K562 (cell line): Measurements from ENCODE around the gene PPM1F. TPM values are rescaled to one million over a fixed set of nuclear protein-coding genes. Genes with fewer than 3 reads are reported as not detected.

Experiments used
- BMI1 ChIP-seq: fragments of 150-350 bp; IDR thresholded peaks from 2 replicates; pipeline ENCODE4 v1.6.1; 2014; ENCODE audit warnings: low read length
- CBX3 ChIP-seq, 2 experiments: IDR thresholded peaks; 1 replicate in 1 of 2; 2 replicates in 1 of 2; pipeline ENCODE4 v1.6.1; 2012; ENCODE audit warnings: inconsistent platforms in 2 of 2, low read length in 2 of 2, borderline replicate concordance in 1 of 2, control low read depth in 1 of 2
- FIP1L1 ChIP-seq: fragments of 200-400 bp; formaldehyde crosslinking; IDR thresholded peaks from 2 replicates; pipeline ENCODE4 v1.6.1; 2018; ENCODE audit warnings: mild to moderate bottlenecking, low read depth, low read length; ENCODE audit not compliant: poor library complexity, severe bottlenecking
- KLF1 ChIP-seq: fragments of 450-650 bp; IDR thresholded peaks from 2 replicates; pipeline ENCODE4 v1.6.1; 2016; ENCODE audit warnings: missing genetic modification characterization, missing compliant biosample characterization
- NEUROD1 ChIP-seq: fragments of 150-350 bp; IDR thresholded peaks from 2 replicates; pipeline ENCODE4 v1.6.1; 2014; ENCODE audit warnings: borderline replicate concordance, low read length, low read depth; ENCODE audit not compliant: partially characterized antibody
- NRF1 ChIP-seq, 2 experiments: fragments of 450-650 bp; IDR thresholded peaks in 1 of 2; conservative IDR thresholded peaks in 1 of 2; 2 replicates each; pipeline ENCODE4 v1.6.1; 2014; ENCODE audit warnings: mild to moderate bottlenecking in 2 of 2
- RAD21 ChIP-seq, 2 experiments: fragments of 250-450 bp in 1 of 2; fragments of 450-650 bp in 1 of 2; sonication (Bioruptor Pico) in 1 of 2; formaldehyde crosslinking in 1 of 2; IDR thresholded peaks in 1 of 2; conservative IDR thresholded peaks in 1 of 2; 2 replicates each; pipeline versions ENCODE4 v1.4.0 to v1.8.0; 2020 to 2022; ENCODE audit warnings: mild to moderate bottlenecking in 2 of 2, moderate library complexity in 1 of 2
- SLC30A9 ChIP-seq: fragments of 250-450 bp; sonication (Bioruptor Pico); IDR thresholded peaks from 2 replicates; pipeline ENCODE4 v1.8.0; 2022; ENCODE audit warnings: mild to moderate bottlenecking, moderate library complexity
- SMC3 ChIP-seq: conservative IDR thresholded peaks from 2 replicates; pipeline ENCODE4 v1.6.1; 2011; ENCODE audit warnings: low read depth, low read length, improper control_type of control experiment; ENCODE audit not compliant: insufficient read depth
- ZBTB1 ChIP-seq: sonication (generic); formaldehyde crosslinking; IDR thresholded peaks from 2 replicates; pipeline ENCODE4 v1.8.1; 2023; ENCODE audit warnings: missing genetic modification reagents, low read depth, mild to moderate bottlenecking, borderline replicate concordance
- ZNF133 ChIP-seq: fragments of 250-450 bp; sonication (Bioruptor Pico); IDR thresholded peaks from 2 replicates; pipeline ENCODE4 v1.4.0; 2020; ENCODE audit warnings: mild to moderate bottlenecking
- polyA plus RNA-seq, 8 experiments: library from polyadenylated mRNA; depleted of rRNA in 4 of 8; stranded (reverse) in 5 of 8; unstranded in 3 of 8; fragments of >200 nt; fragmentation: Nextera tagmentation in 2 of 8; fragmentation: Illumina TruSeq in 1 of 8; extraction: Ambion mirVana in 2 of 8; extraction: Trizol in 1 of 8; gene quantifications; 2 replicates each; pipeline versions ENCODE4 v1.2.1 to v1.2.3, GENCODE V29; 2011 to 2014; ENCODE audit warnings: inconsistent platforms in 1 of 8, missing spikeins in 1 of 8
- total RNA-seq, 7 experiments: library from RNA; depleted of rRNA in 6 of 7; stranded (reverse); fragments of >200 nt in 6 of 7; fragmentation: Illumina TruSeq in 2 of 7; extraction: Trizol in 2 of 7; gene quantifications; 2 replicates each; pipeline versions ENCODE4 v1.2.1 to v1.2.3, GENCODE V29; 2011 to 2021; ENCODE audit warnings: low replicate concordance in 1 of 7
- TF ChIP-seq, protein P1 (sequence below): sonication (generic); formaldehyde crosslinking; IDR thresholded peaks from 2 replicates; pipeline ENCODE4 v1.8.0; 2022; ENCODE audit warnings: mild to moderate bottlenecking, missing genetic modification reagents, borderline replicate concordance
- TF ChIP-seq, protein P2 (sequence below): sonication (generic); formaldehyde crosslinking; IDR thresholded peaks from 2 replicates; pipeline ENCODE4 v1.8.0; 2023; ENCODE audit warnings: missing genetic modification reagents, mild to moderate bottlenecking, borderline replicate concordance
- TF ChIP-seq, protein P3 (sequence below): sonication (generic); formaldehyde crosslinking; IDR thresholded peaks from 2 replicates; pipeline ENCODE4 v1.9.0; 2022; ENCODE audit warnings: mild to moderate bottlenecking, missing genetic modification reagents
- TF ChIP-seq, protein P4 (sequence below): fragments of 200-400 bp; formaldehyde crosslinking; IDR thresholded peaks from 2 replicates; pipeline ENCODE4 v1.6.1; 2017; ENCODE audit warnings: mild to moderate bottlenecking, low read depth, low read length, moderate library complexity

Gene PPM1F
- total and polyA plus RNA-seq, 9 of the 15 experiments (the other 6 are each of a cell fraction or from before 2014, with no cell fraction given), result 2.1 to 159 (median 64.0) TPM

DNA sequence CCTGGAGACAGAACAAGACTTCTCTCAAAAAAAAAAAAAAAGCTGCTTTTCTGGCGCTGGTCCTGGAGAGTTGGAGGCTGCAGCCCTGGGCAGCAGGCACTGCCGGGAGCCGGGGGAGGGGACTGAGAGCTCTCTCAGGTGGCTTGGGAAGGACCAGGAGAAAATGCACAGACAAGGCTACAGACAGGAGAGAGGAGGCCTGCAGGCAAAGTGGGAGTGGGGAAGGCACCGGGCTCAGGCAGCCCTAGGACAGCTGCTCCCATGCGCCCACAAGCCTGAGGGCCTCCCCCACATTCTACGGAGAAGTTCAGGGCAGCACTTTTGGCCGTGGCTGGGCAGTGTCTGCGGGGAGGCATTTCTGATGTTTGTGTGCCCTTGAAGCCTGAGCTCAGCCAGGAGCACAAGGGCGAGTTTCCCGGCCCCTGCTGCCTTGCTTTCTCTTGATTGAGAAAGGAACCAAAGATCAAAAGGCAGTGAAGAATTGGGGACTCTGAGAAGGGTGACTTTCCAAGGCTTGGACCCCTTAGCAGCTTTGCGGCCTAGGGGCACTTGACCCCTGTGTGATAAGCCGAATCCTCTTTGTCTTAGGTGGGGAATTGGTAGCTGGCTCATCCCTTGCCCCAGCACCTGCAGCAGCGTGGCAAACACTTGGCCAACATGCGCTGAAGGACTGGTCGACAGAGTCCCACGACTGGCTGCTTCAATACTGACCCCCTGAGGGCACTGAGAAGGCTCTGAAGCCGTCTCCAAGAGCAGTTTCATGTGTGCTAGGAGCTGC, 35.3 kb downstream of the PPM1F start (continued):
- TF ChIP-seq, protein P1, sequence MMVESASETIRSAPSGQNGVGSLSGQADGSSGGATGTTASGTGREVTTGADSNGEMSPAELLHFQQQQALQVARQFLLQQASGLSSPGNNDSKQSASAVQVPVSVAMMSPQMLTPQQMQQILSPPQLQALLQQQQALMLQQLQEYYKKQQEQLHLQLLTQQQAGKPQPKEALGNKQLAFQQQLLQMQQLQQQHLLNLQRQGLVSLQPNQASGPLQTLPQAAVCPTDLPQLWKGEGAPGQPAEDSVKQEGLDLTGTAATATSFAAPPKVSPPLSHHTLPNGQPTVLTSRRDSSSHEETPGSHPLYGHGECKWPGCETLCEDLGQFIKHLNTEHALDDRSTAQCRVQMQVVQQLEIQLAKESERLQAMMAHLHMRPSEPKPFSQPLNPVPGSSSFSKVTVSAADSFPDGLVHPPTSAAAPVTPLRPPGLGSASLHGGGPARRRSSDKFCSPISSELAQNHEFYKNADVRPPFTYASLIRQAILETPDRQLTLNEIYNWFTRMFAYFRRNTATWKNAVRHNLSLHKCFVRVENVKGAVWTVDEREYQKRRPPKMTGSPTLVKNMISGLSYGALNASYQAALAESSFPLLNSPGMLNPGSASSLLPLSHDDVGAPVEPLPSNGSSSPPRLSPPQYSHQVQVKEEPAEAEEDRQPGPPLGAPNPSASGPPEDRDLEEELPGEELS, result no peak
- no peak for TF ChIP-seq SLC30A9 (CRISPR knock-in tag)
- TF ChIP-seq ZBTB1, result peak; percentile 32; the same call in 1 of the 2 replicates
- TF ChIP-seq NRF1 (conservative IDR thresholded peaks at IDR 0.05 in 1 of 2, IDR thresholded peaks at IDR 0.05 in 1 of 2), result no peak; a peak in 1 of 4 replicates
- no peak for TF ChIP-seq FIP1L1
- peak; percentile 69 for TF ChIP-seq KLF1 (tag)
- no peak for TF ChIP-seq CBX3 (IDR thresholded peaks at IDR 0.05; ENCODE audit: borderline replicate concordance in 1 of 2, low read length in 2 of 2)
- TF ChIP-seq, protein P2, sequence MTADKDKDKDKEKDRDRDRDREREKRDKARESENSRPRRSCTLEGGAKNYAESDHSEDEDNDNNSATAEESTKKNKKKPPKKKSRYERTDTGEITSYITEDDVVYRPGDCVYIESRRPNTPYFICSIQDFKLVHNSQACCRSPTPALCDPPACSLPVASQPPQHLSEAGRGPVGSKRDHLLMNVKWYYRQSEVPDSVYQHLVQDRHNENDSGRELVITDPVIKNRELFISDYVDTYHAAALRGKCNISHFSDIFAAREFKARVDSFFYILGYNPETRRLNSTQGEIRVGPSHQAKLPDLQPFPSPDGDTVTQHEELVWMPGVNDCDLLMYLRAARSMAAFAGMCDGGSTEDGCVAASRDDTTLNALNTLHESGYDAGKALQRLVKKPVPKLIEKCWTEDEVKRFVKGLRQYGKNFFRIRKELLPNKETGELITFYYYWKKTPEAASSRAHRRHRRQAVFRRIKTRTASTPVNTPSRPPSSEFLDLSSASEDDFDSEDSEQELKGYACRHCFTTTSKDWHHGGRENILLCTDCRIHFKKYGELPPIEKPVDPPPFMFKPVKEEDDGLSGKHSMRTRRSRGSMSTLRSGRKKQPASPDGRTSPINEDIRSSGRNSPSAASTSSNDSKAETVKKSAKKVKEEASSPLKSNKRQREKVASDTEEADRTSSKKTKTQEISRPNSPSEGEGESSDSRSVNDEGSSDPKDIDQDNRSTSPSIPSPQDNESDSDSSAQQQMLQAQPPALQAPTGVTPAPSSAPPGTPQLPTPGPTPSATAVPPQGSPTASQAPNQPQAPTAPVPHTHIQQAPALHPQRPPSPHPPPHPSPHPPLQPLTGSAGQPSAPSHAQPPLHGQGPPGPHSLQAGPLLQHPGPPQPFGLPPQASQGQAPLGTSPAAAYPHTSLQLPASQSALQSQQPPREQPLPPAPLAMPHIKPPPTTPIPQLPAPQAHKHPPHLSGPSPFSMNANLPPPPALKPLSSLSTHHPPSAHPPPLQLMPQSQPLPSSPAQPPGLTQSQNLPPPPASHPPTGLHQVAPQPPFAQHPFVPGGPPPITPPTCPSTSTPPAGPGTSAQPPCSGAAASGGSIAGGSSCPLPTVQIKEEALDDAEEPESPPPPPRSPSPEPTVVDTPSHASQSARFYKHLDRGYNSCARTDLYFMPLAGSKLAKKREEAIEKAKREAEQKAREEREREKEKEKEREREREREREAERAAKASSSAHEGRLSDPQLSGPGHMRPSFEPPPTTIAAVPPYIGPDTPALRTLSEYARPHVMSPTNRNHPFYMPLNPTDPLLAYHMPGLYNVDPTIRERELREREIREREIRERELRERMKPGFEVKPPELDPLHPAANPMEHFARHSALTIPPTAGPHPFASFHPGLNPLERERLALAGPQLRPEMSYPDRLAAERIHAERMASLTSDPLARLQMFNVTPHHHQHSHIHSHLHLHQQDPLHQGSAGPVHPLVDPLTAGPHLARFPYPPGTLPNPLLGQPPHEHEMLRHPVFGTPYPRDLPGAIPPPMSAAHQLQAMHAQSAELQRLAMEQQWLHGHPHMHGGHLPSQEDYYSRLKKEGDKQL, result 0 out of 2 replicates have a peak, but pooled peaks have one; percentile 93
- TF ChIP-seq, protein P3, sequence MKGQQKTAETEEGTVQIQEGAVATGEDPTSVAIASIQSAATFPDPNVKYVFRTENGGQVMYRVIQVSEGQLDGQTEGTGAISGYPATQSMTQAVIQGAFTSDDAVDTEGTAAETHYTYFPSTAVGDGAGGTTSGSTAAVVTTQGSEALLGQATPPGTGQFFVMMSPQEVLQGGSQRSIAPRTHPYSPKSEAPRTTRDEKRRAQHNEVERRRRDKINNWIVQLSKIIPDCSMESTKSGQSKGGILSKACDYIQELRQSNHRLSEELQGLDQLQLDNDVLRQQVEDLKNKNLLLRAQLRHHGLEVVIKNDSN (CRISPR knock-in tag), result peak; percentile 39
- TF ChIP-seq RAD21 (CRISPR knock-in tag; conservative IDR thresholded peaks at IDR 0.05 in 1 of 2, IDR thresholded peaks at IDR 0.05 in 1 of 2), result peak in 1 of 2 experiments; percentile 62; a peak in 2 of 4 replicates
- peak; percentile 3 for TF ChIP-seq NEUROD1
- TF ChIP-seq ZNF133 (CRISPR knock-in tag), result no peak
- TF ChIP-seq, protein P4, sequence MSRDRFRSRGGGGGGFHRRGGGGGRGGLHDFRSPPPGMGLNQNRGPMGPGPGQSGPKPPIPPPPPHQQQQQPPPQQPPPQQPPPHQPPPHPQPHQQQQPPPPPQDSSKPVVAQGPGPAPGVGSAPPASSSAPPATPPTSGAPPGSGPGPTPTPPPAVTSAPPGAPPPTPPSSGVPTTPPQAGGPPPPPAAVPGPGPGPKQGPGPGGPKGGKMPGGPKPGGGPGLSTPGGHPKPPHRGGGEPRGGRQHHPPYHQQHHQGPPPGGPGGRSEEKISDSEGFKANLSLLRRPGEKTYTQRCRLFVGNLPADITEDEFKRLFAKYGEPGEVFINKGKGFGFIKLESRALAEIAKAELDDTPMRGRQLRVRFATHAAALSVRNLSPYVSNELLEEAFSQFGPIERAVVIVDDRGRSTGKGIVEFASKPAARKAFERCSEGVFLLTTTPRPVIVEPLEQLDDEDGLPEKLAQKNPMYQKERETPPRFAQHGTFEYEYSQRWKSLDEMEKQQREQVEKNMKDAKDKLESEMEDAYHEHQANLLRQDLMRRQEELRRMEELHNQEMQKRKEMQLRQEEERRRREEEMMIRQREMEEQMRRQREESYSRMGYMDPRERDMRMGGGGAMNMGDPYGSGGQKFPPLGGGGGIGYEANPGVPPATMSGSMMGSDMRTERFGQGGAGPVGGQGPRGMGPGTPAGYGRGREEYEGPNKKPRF, result no peak
- no peak for TF ChIP-seq BMI1
- TF ChIP-seq SMC3, result 0 out of 2 replicates have a peak, but pooled peaks have one; percentile 14
